Measurements from ENCODE around the gene TTLL12.

TTLL12 gene

DNA sequence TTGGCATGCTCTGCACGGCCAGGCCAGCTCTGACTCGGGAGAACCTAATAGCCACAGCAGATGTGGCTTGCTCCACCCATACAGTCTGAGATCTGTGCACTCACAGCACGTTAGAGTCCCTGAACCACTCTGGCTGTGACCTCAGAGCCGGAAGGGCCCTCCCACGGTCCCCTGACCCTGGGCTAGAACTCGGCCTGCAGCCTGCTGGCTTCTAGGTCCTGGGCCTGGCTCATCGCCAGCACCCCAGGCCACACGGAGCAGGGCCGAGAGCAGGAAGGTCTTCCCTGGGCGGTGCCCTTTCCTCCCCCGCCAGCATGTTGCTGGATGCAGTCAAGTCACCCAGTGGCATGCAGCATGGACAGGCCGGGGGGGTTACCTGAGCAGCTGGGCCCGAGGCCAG, 35.3 kb upstream of the TTLL12 start:
- Mint-ChIP-seq H3K4me3 (no peak overlapping the region), H3K27ac (no peak overlapping the region), H3K27me3 (no peaks in the 10 kb centered on the region), H3K4me1 (no peaks in the 10 kb centered on the region), H3K9me3 (no peaks in the 10 kb centered on the region), H3K36me3 (no peaks in the 10 kb centered on the region)

GRCh38 chr22:43220625-43221380, 33.9 kb upstream of the TTLL12 start:
- H3K4me1 Mint-ChIP-seq, result no peaks in the 10 kb centered on the region

DNA sequence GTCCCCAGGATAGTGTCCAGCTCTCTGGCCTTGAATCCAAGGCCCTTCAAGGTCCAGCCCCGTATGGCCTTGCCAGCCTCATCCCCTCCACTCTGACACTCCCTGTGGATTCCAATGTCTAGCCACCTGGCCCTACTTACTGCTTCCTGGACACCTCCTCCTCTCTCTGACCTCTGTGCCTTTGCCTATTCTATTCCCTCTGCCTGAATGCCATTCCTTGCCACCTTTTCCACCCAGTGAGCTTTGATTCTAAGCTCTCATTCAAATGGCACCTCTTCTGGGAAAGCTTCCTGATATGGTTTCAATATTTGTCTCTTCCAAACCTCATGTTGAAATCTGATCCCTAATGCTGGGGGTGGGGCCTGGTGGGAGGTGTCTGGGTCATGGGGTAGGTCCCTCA, 31.9 kb upstream of the TTLL12 start:
- Mint-ChIP-seq H3K4me3 (no peak overlapping the region), H3K27me3 (no peaks in the 10 kb centered on the region), H3K9me3 (no peaks in the 10 kb centered on the region), H3K27ac (no peak overlapping the region), H3K36me3 (no peaks in the 10 kb centered on the region), H3K4me1 (no peaks in the 10 kb centered on the region)

More at GRCh38 chr22:43220625-43221380, 33.9 kb upstream of the TTLL12 start:
- H3K9me3 Mint-ChIP-seq, result no peaks in the 10 kb centered on the region
- no peak overlapping the region for H3K27ac Mint-ChIP-seq
- H3K36me3 Mint-ChIP-seq, result no peaks in the 10 kb centered on the region
- no peak overlapping the region for H3K4me3 Mint-ChIP-seq
- no peaks in the 10 kb centered on the region for H3K27me3 Mint-ChIP-seq

DNA sequence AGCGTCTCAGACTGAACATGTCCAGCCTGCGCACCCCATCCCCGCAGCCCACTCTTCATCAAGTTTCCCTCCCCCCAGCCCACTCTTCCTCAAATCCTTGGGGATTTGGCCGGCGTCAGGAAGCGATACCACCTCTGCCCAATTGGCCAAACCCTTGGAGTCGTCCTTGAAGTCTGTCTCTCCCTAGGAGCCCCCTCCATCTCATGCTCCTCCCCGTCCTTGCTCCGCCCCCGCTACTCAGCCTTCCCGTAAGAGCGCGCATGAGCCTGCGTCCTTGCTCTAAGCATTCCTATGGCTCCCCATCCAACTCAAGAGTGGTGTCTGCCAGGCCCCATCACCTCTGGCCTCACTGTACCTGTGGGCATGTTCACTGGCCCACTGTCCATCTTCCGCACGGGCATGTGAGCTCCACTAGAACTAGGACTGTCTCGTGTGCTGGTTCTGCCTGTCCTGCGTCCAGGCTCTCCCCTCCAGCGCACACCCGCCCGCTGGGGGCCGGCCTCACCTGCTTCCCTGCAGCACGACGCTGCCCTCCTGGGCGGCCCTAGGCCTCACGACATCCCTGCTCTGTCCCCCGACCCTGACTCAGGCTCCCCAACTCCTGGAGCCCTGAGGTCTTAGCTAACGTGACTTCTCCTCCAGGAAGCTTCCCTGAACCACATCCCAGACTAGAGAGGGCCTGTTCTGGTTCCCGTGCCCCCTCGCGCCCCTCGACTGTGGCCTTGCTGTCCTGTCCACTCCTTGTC, 30.5 kb upstream of the TTLL12 start:
- no peak overlapping the region for H3K4me3 Mint-ChIP-seq
- no peaks in the 10 kb centered on the region for H3K9me3 Mint-ChIP-seq
- peak overlapping the region; percentile 55 for H3K27ac Mint-ChIP-seq
- H3K27me3 Mint-ChIP-seq, result no peaks in the 10 kb centered on the region
- H3K36me3 Mint-ChIP-seq, result no peaks in the 10 kb centered on the region
- H3K4me1 Mint-ChIP-seq, result no peaks in the 10 kb centered on the region

DNA sequence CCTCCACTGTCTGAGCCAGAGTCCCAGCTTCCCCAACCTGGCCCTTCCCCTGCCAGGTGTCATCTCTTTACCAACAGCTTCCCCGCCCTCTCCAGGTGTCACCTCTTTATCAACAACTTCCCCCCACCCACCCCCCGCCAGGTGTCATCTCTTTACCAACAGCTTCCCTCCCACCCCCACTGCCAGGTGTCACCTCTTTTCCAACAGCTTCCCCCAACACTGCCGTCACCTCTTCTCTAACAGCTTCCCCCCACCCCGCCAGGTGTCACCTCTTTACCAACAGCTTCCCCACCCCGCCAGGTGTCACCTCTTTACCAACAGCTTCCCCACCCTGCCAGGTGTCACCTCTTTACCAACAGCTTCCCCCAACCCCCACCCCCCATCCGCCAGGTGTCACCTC, 29.8 kb upstream of the TTLL12 start:
- Mint-ChIP-seq H3K36me3 (no peaks in the 10 kb centered on the region), H3K27me3 (no peaks in the 10 kb centered on the region), H3K9me3 (no peaks in the 10 kb centered on the region), H3K4me3 (no peak overlapping the region), H3K27ac (no peak overlapping the region), H3K4me1 (no peaks in the 10 kb centered on the region)

- Mint-ChIP-seq H3K9me3 (no peaks in the 10 kb centered on the region), H3K4me3 (no peak overlapping the region), H3K27ac (no peak overlapping the region), H3K36me3 (no peaks in the 10 kb centered on the region), H3K27me3 (no peaks in the 10 kb centered on the region), H3K4me1 (no peaks in the 10 kb centered on the region)
Measured at GRCh38 chr22:43213962-43214361, 27.0 kb upstream of the TTLL12 start.

DNA sequence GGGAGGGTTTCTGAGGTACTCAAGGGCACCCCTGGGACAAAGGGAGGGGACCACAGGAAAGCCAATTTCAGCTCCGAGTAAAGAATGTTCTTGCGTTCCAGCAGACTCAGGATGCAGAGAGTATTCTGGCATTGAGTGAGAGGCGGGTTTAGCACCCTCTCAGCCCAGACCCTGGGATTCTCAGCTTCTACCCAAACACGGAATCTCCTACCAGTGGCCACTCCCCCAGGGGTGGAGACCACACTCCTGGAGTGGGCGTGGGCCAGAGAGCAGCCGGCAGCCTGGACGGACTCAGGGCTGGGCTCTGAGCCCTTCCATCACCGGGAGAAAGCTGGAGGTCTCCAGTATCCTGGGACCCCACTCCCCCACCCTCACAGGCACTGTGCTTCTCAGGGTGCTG, 26.1 kb upstream of the TTLL12 start:
- Mint-ChIP-seq H3K36me3 (no peaks in the 10 kb centered on the region), H3K27me3 (no peaks in the 10 kb centered on the region), H3K27ac (no peak overlapping the region), H3K9me3 (no peaks in the 10 kb centered on the region), H3K4me3 (no peak overlapping the region), H3K4me1 (no peaks in the 10 kb centered on the region)

DNA sequence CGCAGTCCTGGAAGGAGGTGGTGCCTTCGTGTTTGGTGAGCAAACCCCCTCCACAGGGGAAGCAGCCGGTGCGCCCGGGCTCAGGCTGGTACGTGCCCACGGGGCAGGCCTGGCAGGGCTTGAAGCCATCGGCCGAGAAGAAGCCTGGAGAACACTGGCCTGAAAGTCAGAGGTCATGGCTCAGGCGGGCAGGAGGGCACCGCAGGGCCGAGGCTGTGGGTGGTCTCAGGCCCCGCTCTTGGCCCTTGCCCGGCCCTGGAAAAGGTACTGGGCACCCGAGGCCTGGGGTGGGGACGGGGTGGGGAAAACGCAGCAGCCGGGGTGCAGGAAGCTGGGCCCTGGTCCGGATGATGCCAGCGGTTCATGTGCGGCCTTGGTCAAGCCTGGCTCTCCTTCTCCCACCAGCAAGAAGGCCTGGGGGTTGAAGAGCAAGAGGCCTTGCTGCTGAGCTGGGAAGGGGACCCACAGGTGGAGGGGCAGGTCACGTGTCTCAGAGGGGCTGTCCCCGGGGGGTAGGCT, 25.6 kb upstream of the TTLL12 start:
- no peaks in the 10 kb centered on the region for H3K9me3 Mint-ChIP-seq
- no peaks in the 10 kb centered on the region for H3K4me1 Mint-ChIP-seq
- H3K27me3 Mint-ChIP-seq, result no peaks in the 10 kb centered on the region
- no peak overlapping the region for H3K4me3 Mint-ChIP-seq
- no peaks in the 10 kb centered on the region for H3K36me3 Mint-ChIP-seq
- no peak overlapping the region for H3K27ac Mint-ChIP-seq

GRCh38 chr22:43211941-43212433, 25.1 kb upstream of the TTLL12 start:
- Mint-ChIP-seq H3K36me3 (no peaks in the 10 kb centered on the region), H3K27me3 (no peaks in the 10 kb centered on the region), H3K9me3 (no peaks in the 10 kb centered on the region), H3K27ac (no peak overlapping the region), H3K4me3 (no peak overlapping the region), H3K4me1 (no peaks in the 10 kb centered on the region)

DNA sequence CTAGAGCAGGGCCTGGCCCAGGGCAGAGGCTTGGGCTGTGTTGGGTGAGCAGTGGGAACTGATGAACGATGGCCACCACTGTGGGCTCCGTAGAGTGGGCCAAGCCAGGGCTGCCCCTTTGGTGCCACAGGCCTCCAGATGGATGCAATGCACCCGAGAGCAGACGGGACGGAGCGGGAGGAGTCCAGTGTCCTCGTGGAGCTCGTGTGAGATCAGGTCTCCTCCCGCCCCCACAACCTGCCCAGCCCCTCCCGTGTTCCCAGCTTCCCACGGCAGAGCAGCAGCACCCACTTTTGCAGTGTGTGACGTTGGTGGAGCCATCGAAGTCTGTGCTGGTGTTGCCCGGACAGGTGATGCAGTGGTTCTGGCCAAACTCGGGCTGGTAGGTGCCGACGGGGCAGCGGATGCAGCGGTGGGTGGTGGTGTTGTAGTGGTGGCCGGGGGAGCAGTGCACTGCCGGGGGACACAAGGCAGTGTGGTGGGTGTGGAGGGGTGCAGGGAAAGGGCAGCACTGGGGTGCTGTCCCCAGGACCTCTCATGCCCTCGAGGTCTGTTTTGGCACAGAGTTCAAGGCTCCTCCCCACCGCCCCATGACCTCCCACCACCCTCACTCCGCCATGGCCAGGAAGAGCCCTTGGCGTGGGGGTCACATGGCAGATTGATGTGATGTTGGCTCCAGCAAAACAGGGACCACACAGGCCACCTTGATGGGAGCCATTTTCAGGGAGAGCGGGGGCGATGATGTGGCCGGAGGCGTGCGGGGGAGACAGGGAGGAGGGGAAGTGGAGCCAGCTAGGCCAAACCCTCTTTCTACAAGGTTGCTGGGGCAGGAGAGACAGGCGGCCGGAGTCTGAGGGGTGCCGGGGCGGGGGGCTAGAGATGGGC, 23.9 kb upstream of the TTLL12 start:
- no peaks in the 10 kb centered on the region for H3K36me3 Mint-ChIP-seq
- no peaks in the 10 kb centered on the region for H3K9me3 Mint-ChIP-seq
- peaks cover 8% of the 10 kb centered on the region for H3K4me1 Mint-ChIP-seq
- no peaks in the 10 kb centered on the region for H3K27me3 Mint-ChIP-seq
- no peak overlapping the region for H3K27ac Mint-ChIP-seq
- H3K4me3 Mint-ChIP-seq, result no peak overlapping the region

DNA sequence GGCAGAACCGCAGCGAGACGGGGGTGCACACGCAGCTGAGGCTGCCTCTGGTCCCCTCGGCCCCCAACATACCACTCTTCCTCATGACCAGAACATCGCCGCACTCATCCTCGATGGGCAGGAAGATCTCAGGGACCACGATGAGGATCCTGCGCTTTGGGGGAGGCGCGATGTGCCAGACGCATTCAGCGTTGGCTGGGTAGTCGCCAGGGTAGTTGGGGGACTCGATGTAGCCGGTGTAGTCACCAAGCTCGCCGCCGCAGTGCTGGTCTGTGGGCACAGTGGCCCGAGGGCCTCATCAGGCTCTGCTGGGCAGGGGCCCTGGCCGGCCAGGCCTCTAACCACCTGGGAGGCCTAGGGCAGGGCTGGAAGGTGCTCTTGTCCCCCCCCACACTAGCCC, 23.0 kb upstream of the TTLL12 start:
- Mint-ChIP-seq H3K9me3 (no peaks in the 10 kb centered on the region), H3K4me3 (no peak overlapping the region), H3K27ac (no peak overlapping the region), H3K4me1 (peaks cover 8% of the 10 kb centered on the region), H3K27me3 (no peaks in the 10 kb centered on the region), H3K36me3 (no peaks in the 10 kb centered on the region)

GRCh38 chr22:43209523-43209890, 22.6 kb upstream of the TTLL12 start:
- Mint-ChIP-seq H3K4me3 (no peak overlapping the region), H3K27me3 (no peaks in the 10 kb centered on the region), H3K4me1 (peaks cover 8% of the 10 kb centered on the region), H3K27ac (no peak overlapping the region), H3K36me3 (no peaks in the 10 kb centered on the region), H3K9me3 (no peaks in the 10 kb centered on the region)

DNA sequence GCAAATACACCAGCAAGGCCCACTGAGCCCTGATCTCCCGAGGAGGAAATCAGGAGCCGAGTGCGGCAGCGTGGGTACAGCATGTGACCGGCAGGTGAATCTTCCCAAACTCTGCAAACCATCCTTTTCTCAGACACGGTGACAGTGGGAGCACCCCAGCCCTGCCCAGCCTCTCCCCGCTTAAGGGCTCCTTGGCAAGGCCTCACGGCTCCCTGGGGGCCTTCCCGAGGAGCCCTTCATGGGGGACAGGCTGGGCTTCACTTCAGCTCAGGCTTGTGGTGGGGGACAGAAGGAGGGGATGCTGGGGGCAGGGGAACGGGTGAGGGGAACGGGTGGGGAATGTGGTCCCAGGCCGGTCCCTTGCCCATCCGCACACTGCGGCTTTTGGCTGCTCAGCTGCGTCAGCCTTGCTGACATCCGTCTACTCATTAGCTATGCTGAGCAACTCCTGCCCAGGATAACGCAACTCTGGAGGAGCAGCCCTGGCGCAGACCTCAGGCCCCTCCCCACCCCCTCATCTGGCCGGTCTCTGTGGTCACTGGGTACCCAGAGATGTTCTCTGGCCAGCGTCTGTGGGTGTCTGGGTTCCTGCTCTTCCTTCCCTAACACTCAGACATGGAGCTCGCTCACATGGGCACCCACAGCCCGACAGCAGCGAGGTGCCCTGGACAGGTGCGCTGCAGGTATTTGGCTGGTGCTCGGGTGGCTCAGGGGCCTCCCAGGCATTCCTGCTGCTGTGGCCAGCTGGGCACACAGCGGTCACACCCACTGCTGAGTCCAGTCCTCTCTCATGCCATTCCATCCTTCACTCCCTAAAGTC, 22.0 kb upstream of the TTLL12 start:
- Mint-ChIP-seq H3K36me3 (no peaks in the 10 kb centered on the region), H3K9me3 (no peaks in the 10 kb centered on the region), H3K27me3 (no peaks in the 10 kb centered on the region), H3K27ac (no peak overlapping the region), H3K4me3 (no peak overlapping the region), H3K4me1 (peaks cover 8% of the 10 kb centered on the region)

DNA sequence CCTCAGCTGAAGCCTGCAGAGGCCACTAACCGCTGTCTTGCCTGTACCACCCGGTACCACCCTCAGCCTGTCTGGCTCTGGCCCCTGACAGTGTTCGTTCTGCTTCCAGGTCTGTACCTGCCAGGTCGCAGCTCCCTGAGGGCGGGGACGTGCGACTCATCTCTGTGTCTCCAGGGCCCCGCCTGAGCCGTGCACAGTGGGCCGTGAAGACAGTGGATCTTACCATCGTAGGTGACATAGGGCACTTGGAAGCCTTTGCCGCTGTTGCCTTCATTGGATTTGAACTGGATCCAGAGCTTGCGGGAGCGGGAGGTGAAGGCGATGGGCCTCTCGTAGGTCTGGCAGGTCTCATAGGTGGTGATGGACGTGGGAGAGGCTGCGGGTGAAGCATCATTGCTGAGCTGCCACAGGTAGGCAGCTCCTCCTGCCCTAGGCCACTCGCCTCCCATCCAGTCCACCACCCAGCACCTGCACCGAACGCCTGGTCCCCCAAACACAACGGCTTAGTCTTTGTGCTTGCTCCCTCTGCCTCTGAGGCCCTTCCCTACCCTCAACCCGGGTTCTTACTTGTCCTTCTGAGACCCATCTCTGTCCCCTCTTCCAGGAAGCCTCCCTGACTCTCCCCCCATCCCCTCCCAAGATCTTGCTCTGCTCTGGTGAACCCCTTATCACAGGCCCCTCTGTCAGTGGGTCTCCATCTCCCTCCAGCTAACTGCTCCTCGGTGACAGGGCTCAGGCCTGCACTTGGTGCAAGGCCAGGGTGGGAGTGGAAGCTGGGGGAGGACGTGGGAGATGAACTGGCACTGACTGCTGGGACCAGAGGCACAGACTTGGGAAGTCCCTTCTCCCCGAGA, 21.1 kb upstream of the TTLL12 start:
- Mint-ChIP-seq H3K27me3 (no peaks in the 10 kb centered on the region), H3K4me3 (no peak overlapping the region), H3K4me1 (peaks cover 8% of the 10 kb centered on the region), H3K36me3 (no peaks in the 10 kb centered on the region), H3K27ac (peak overlapping the region; percentile 17), H3K9me3 (no peaks in the 10 kb centered on the region)
